ENCODE data around the gene NAT16. TPM values are rescaled to one million over a fixed set of nuclear protein-coding genes. Genes with fewer than 3 reads are reported as not detected.
A peak's percentile ranks its signal among the peaks of the same experiment; 100 is the strongest.

Gene NAT16
- total and polyA plus RNA-seq, 2 of the 13 experiments (the other 11 are each of a cell fraction or from before 2014, with no cell fraction given), result 0.04 TPM; not detected in 1

- TF ChIP-seq EP300 (IDR thresholded peaks at IDR 0.05; ENCODE audit: low read depth in 2 of 2, low read length in 2 of 2), result 0 out of 4 replicates have a peak, but pooled peaks of 1 of the 2 experiments have one; percentile 10
- TF ChIP-seq EP300 (CRISPR knock-in tag; IDR thresholded peaks at IDR 0.05; ENCODE audit: borderline replicate concordance), result no peak
- peak; percentile 53; the same call in 1 of the 2 replicates for TF ChIP-seq POGK (CRISPR knock-in tag; conservative IDR thresholded peaks at IDR 0.05)
- TF ChIP-seq REXO4 (CRISPR knock-in tag; IDR thresholded peaks at IDR 0.05; ENCODE audit: borderline replicate concordance), result no peak
- TF ChIP-seq STAT5B (CRISPR knock-in tag; IDR thresholded peaks at IDR 0.05), result no peak
- peak; percentile 92 for TF ChIP-seq ZMYM2 (CRISPR knock-in tag; IDR thresholded peaks at IDR 0.05)
- no peak for TF ChIP-seq ZSCAN30 (CRISPR knock-in tag; IDR thresholded peaks at IDR 0.05)
- TF ChIP-seq ATF1 (CRISPR knock-in tag; IDR thresholded peaks at IDR 0.05), result no peak
- TF ChIP-seq ZNF790 (CRISPR knock-in tag; IDR thresholded peaks at IDR 0.05; ENCODE audit: borderline replicate concordance), result no peak
- TF ChIP-seq MBD4 (IDR thresholded peaks at IDR 0.05; ENCODE audit: borderline replicate concordance, low read length), result no peak
- peak; percentile 53 for TF ChIP-seq PHF8 (CRISPR knock-in tag; IDR thresholded peaks at IDR 0.05)
- no peak for TF ChIP-seq RFX5 (IDR thresholded peaks at IDR 0.05; ENCODE audit: low read depth, low read length)
- TF ChIP-seq, protein P1, sequence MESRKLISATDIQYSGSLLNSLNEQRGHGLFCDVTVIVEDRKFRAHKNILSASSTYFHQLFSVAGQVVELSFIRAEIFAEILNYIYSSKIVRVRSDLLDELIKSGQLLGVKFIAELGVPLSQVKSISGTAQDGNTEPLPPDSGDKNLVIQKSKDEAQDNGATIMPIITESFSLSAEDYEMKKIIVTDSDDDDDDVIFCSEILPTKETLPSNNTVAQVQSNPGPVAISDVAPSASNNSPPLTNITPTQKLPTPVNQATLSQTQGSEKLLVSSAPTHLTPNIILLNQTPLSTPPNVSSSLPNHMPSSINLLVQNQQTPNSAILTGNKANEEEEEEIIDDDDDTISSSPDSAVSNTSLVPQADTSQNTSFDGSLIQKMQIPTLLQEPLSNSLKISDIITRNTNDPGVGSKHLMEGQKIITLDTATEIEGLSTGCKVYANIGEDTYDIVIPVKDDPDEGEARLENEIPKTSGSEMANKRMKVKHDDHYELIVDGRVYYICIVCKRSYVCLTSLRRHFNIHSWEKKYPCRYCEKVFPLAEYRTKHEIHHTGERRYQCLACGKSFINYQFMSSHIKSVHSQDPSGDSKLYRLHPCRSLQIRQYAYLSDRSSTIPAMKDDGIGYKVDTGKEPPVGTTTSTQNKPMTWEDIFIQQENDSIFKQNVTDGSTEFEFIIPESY (CRISPR knock-in tag; IDR thresholded peaks at IDR 0.05), result no peak
- TF ChIP-seq ASH2L (IDR thresholded peaks at IDR 0.05; ENCODE audit: insufficient read length, low read depth, low read length), result peak; percentile 63
- TF ChIP-seq KDM6A (CRISPR knock-in tag; IDR thresholded peaks at IDR 0.05; ENCODE audit: low read depth), result no peak
- no peak for TF ChIP-seq ISL2 (CRISPR knock-in tag; IDR thresholded peaks at IDR 0.05)
- TF ChIP-seq TRIM24 (CRISPR knock-in tag; IDR thresholded peaks at IDR 0.05), result no peak
- TF ChIP-seq TSC22D2 (CRISPR knock-in tag; IDR thresholded peaks at IDR 0.05; ENCODE audit: borderline replicate concordance), result no peak
- no peak for TF ChIP-seq HOXA7 (CRISPR knock-in tag; IDR thresholded peaks at IDR 0.05)
- TF ChIP-seq RFX3 (CRISPR knock-in tag; IDR thresholded peaks at IDR 0.05), result no peak
- no peak for TF ChIP-seq EEA1 (CRISPR knock-in tag; IDR thresholded peaks at IDR 0.05; ENCODE audit: borderline replicate concordance)
- TF ChIP-seq, protein P2, sequence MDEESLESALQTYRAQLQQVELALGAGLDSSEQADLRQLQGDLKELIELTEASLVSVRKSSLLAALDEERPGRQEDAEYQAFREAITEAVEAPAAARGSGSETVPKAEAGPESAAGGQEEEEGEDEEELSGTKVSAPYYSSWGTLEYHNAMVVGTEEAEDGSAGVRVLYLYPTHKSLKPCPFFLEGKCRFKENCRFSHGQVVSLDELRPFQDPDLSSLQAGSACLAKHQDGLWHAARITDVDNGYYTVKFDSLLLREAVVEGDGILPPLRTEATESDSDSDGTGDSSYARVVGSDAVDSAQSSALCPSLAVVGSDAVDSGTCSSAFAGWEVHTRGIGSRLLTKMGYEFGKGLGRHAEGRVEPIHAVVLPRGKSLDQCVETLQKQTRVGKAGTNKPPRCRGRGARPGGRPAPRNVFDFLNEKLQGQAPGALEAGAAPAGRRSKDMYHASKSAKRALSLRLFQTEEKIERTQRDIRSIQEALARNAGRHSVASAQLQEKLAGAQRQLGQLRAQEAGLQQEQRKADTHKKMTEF (CRISPR knock-in tag; IDR thresholded peaks at IDR 0.05), result no peak
- TF ChIP-seq ZNF772 (CRISPR knock-in tag; IDR thresholded peaks at IDR 0.05), result 0 out of 2 replicates have a peak, but pooled peaks have one; percentile 6
- TF ChIP-seq ZNF773 (CRISPR knock-in tag; IDR thresholded peaks at IDR 0.05; ENCODE audit: borderline replicate concordance), result no peak
- TF ChIP-seq ZKSCAN5 (CRISPR knock-in tag; IDR thresholded peaks at IDR 0.05), result 0 out of 2 replicates have a peak, but pooled peaks have one; percentile 16
- no peak for TF ChIP-seq HMGA1 (CRISPR knock-in tag; conservative IDR thresholded peaks at IDR 0.05)
- TF ChIP-seq FOXC1 (CRISPR knock-in tag; IDR thresholded peaks at IDR 0.05; ENCODE audit: borderline replicate concordance), result peak; percentile 75; the same call in 1 of the 2 replicates
Observed at GRCh38 chr7:101218236-101219125, 38.4 kb upstream of the NAT16 start (continued).
